ENCODE results near the gene LRCH1. TPM values are rescaled to one million over a fixed set of nuclear protein-coding genes. Genes with fewer than 3 reads are reported as not detected.

LRCH1 gene
- total and polyA plus RNA-seq, 2 donors (not counting 1 experiment from before 2014, with no cell fraction given), result 12.0 to 12.4 TPM

DNA sequence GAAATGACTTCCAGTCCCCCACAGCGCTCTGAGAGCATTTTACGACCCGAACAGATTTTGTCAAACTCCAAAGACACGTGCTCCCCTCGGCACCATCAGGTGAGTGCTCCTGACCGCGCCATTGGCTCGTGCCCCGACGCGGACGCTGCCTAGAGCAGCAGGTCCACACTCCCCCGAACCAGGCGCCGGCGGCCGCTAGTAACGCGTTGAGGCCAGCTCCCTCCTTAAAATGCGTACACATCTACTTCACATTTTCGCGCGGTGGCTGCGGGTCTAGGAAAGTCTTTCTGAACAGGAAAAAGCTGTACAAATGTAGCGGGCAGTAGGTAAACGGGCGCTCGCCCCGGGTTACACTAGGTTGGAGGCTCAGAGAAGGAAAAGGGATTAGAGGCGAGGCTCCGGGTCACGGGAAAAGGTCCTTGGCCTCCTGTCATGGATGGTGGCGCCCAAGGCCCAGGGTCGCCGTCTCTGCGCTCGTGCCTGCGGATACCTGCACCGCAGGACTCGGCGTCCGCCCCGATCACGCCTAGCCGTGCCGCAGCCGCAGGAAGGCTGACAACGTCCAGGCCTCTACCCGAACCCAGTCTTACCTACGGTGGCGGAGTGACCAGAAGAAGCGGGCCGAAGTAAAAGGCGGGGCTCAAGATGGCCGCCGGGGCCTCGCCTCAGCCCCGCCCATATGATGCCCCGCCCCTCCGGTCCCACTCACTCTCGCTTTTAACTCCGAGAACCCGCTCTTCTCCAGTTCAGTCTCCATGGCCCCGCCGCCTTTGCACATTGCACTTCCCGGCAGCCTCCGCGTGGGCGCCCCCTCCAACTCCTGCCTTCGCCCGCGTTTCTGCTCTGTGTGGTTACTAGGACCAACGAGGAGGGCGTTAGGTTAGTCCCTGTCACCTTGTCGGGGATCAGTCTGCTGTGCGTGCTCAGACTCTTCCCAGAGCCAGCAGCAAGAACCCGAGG, 243.8 kb downstream of the LRCH1 start, which contains the start of gene ESD:
Gene ESD (minus strand): TSS at position 647 of the 960 bp plus-strand sequence. CDS start 5,748 bp downstream, outside the sequence.
- peak within 1 kb of the TSS; percentile 90 for H3K9ac ChIP-seq (ENCODE audit: insufficient read depth, low read length)
- TF ChIP-seq, protein P1, sequence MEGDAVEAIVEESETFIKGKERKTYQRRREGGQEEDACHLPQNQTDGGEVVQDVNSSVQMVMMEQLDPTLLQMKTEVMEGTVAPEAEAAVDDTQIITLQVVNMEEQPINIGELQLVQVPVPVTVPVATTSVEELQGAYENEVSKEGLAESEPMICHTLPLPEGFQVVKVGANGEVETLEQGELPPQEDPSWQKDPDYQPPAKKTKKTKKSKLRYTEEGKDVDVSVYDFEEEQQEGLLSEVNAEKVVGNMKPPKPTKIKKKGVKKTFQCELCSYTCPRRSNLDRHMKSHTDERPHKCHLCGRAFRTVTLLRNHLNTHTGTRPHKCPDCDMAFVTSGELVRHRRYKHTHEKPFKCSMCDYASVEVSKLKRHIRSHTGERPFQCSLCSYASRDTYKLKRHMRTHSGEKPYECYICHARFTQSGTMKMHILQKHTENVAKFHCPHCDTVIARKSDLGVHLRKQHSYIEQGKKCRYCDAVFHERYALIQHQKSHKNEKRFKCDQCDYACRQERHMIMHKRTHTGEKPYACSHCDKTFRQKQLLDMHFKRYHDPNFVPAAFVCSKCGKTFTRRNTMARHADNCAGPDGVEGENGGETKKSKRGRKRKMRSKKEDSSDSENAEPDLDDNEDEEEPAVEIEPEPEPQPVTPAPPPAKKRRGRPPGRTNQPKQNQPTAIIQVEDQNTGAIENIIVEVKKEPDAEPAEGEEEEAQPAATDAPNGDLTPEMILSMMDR (conservative IDR thresholded peaks at IDR 0.05 in 1 of 2, IDR thresholded peaks at IDR 0.05 in 1 of 2; ENCODE audit: low read depth in 1 of 2, low read length in 2 of 2), result no peak
- no peak for TF ChIP-seq EZH2 (IDR thresholded peaks at IDR 0.05; ENCODE audit: low read length, missing control alignments)
- DNase-seq (ENCODE audit: low read depth in 2 of 2), result peak; percentile 89 to 91
- H3K4me3 ChIP-seq (replicated peaks in 1 of 4; ENCODE audit: control extremely low read depth in 1 of 4, insufficient read depth in 1 of 4, low read depth in 3 of 4, low read length in 4 of 4), result peak within 1 kb of the TSS; percentile 62 to 95 (median 87)
- no peaks in the 10 kb centered on the region for H4K20me1 ChIP-seq (ENCODE audit: control insufficient read depth, extremely low read depth, insufficient read depth, low read length)
- H3K4me2 ChIP-seq (ENCODE audit: extremely low read depth, insufficient read depth, low read length), result peak within 1 kb of the TSS; percentile 83
- no peaks in the 10 kb centered on the region for H3K36me3 ChIP-seq (ENCODE audit: control insufficient read depth, insufficient read depth, low read length)
- peak within 1 kb of the TSS; percentile 88 for H3K27ac ChIP-seq (ENCODE audit: insufficient read depth, low read length)
- H3K4me1 ChIP-seq (ENCODE audit: control insufficient read depth, extremely low read depth, insufficient read depth, low read length), result no peaks in the 10 kb centered on the region
- peaks cover 34% of the 10 kb centered on the region for H3K79me2 ChIP-seq (ENCODE audit: control insufficient read depth, insufficient read depth, low read length)
- peak within 1 kb of the TSS; percentile 98 for H2AFZ ChIP-seq (ENCODE audit: low read length)
- no peaks in the 10 kb centered on the region for H3K27me3 ChIP-seq (ENCODE audit: control insufficient read depth, insufficient read depth, low read length)
- H3K9me3 ChIP-seq (ENCODE audit: control insufficient read depth, insufficient read depth, low read depth, low read length), result no peaks in the 10 kb centered on the region

DNA sequence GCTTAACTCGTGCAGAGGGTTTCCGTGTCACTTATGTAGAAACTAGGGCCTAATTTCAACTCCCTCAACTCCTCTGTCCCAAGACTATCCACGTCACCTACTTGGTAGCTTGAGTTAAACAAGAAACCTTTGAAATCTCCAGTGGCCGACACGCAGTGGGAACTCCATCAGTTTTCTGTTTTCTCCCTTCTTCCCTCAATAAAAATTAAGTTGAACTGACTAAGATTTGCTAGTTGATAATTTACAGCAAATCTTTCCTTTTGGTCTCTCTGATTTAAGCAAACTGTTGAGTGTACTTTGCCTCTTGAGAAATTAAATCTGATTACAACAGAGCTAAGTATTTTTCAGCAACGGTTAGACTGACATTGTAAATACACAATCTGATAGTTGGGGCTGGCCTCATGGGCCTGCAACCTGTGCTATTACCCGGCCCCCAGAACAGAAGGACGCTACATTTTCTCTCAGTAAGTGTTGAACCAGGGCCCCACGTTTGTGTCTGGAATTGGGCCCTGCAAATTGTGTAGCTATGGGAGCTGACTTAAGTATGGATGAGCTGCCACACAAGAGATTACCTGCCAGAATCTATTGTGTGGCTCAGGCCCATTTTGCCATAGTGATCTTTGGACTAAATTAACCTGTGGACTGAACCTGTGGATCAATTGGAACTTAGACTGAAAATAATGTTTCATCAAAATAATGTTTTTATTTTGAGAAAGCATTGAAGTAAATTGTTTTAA, 244.7 kb downstream of the LRCH1 start:
- H2AFZ ChIP-seq (ENCODE audit: low read length), result peak overlapping the region; percentile 97
- peak overlapping the region; percentile 62 to 95 (median 87) for H3K4me3 ChIP-seq (replicated peaks in 1 of 4; ENCODE audit: control extremely low read depth in 1 of 4, insufficient read depth in 1 of 4, low read depth in 3 of 4, low read length in 4 of 4)
- H3K27me3 ChIP-seq (ENCODE audit: control insufficient read depth, insufficient read depth, low read length), result no peaks in the 10 kb centered on the region
- H3K36me3 ChIP-seq (ENCODE audit: control insufficient read depth, insufficient read depth, low read length), result no peaks in the 10 kb centered on the region
- no peaks in the 10 kb centered on the region for H3K4me1 ChIP-seq (ENCODE audit: control insufficient read depth, extremely low read depth, insufficient read depth, low read length)
- peak overlapping the region; percentile 57 for H3K9ac ChIP-seq (ENCODE audit: insufficient read depth, low read length)
- H3K79me2 ChIP-seq (ENCODE audit: control insufficient read depth, insufficient read depth, low read length), result peaks cover 34% of the 10 kb centered on the region
- peak overlapping the region; percentile 88 for H3K27ac ChIP-seq (ENCODE audit: insufficient read depth, low read length)
- no peaks in the 10 kb centered on the region for H3K9me3 ChIP-seq (ENCODE audit: control insufficient read depth, insufficient read depth, low read depth, low read length)
- peak overlapping the region; percentile 83 for H3K4me2 ChIP-seq (ENCODE audit: extremely low read depth, insufficient read depth, low read length)
- H4K20me1 ChIP-seq (ENCODE audit: control insufficient read depth, extremely low read depth, insufficient read depth, low read length), result no peaks in the 10 kb centered on the region
- DNase-seq (ENCODE audit: low read depth in 2 of 2), result no peak
- TF ChIP-seq, protein P1 (conservative IDR thresholded peaks at IDR 0.05 in 1 of 2, IDR thresholded peaks at IDR 0.05 in 1 of 2; ENCODE audit: low read depth in 1 of 2, low read length in 2 of 2), result no peak
- no peak for TF ChIP-seq EZH2 (IDR thresholded peaks at IDR 0.05; ENCODE audit: low read length, missing control alignments)

DNA sequence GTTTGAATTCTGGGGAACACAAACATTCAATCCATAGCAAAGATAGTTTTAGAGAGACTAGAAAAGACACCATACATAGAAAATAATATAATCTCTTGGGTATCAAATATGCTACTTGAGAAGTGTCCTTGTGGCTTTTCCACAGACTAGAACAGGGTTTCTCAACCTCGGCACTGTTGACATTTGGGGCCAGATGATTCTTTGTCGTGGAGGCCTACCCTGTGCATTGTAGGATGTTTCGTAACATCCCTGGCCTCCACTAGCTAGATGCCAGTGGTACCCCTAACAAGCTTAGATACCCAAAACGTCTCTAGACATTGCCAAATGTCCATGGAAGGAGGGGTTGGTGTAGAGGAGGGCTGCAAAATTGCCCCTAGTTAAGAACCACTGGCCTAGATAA, 246.2 kb downstream of the LRCH1 start:
- DNase-seq (ENCODE audit: low read depth in 2 of 2), result no peak
- H3K36me3 ChIP-seq (ENCODE audit: control insufficient read depth, insufficient read depth, low read length), result no peaks in the 10 kb centered on the region
- no peak overlapping the region for H3K9ac ChIP-seq (ENCODE audit: insufficient read depth, low read length)
- H4K20me1 ChIP-seq (ENCODE audit: control insufficient read depth, extremely low read depth, insufficient read depth, low read length), result no peaks in the 10 kb centered on the region
- no peaks in the 10 kb centered on the region for H3K9me3 ChIP-seq (ENCODE audit: control insufficient read depth, insufficient read depth, low read depth, low read length)
- H3K27ac ChIP-seq (ENCODE audit: insufficient read depth, low read length), result no peak overlapping the region
- peaks cover 4% of the 10 kb centered on the region for H3K4me1 ChIP-seq (ENCODE audit: control insufficient read depth, extremely low read depth, insufficient read depth, low read length)
- peaks cover 26% of the 10 kb centered on the region for H3K79me2 ChIP-seq (ENCODE audit: control insufficient read depth, insufficient read depth, low read length)
- no peak overlapping the region for H2AFZ ChIP-seq (ENCODE audit: low read length)
- H3K4me2 ChIP-seq (ENCODE audit: extremely low read depth, insufficient read depth, low read length), result no peak overlapping the region
- H3K4me3 ChIP-seq (replicated peaks in 1 of 4; ENCODE audit: control extremely low read depth in 1 of 4, insufficient read depth in 1 of 4, low read depth in 3 of 4, low read length in 4 of 4), result no peak overlapping the region
- H3K27me3 ChIP-seq (ENCODE audit: control insufficient read depth, insufficient read depth, low read length), result no peaks in the 10 kb centered on the region
- no peak for TF ChIP-seq EZH2 (IDR thresholded peaks at IDR 0.05; ENCODE audit: low read length, missing control alignments)
- TF ChIP-seq, protein P1 (conservative IDR thresholded peaks at IDR 0.05 in 1 of 2, IDR thresholded peaks at IDR 0.05 in 1 of 2; ENCODE audit: low read depth in 1 of 2, low read length in 2 of 2), result no peak

All from fibroblast of lung (primary cell).